HuH-7 (cell line): ENCODE measurements around the gene TMEM161B.
A peak's percentile ranks its signal among the peaks of the same experiment; 100 is the strongest.
"Not testable (repeated sequence)": the region's sequence is repeated elsewhere in the genome, so short reads cannot be mapped to it uniquely, and the experiment has no call there.

Experiments used
- DNase-seq: peaks from one replicate; pipeline ENCODE4 v3.0.0; 2011; ENCODE audit warnings: low spot score

TMEM161B gene

GRCh38 chr5:88268385-88269184, at the start of gene TMEM161B:
Gene TMEM161B (minus strand): TSS chr5:88268845. CDS start chr5:88268723, 122 bp downstream.
- DNase-seq: peak; percentile 74

- DNase-seq: no peak
Measured at GRCh38 chr5:88304356-88304755, 35.7 kb upstream of the TMEM161B start.

- no peak for DNase-seq
Measured at GRCh38 chr5:88298425-88298824, 29.8 kb upstream of the TMEM161B start.

- DNase-seq: no peak
Measured at GRCh38 chr5:88290801-88291200, 22.2 kb upstream of the TMEM161B start.

- no peak for DNase-seq
Measured at GRCh38 chr5:88288528-88289197, 20.0 kb upstream of the TMEM161B start.

GRCh38 chr5:88287846-88288527, 19.3 kb upstream of the TMEM161B start:
- no peak for DNase-seq

- no peak for DNase-seq
Measured at GRCh38 chr5:88287302-88287701, 18.7 kb upstream of the TMEM161B start.

GRCh38 chr5:88283690-88284089, 15.0 kb upstream of the TMEM161B start:
- no peak for DNase-seq

- no peak for DNase-seq
Measured at GRCh38 chr5:88281322-88281721, 12.7 kb upstream of the TMEM161B start.

GRCh38 chr5:88279584-88279983, 10.9 kb upstream of the TMEM161B start:
- DNase-seq: no peak

- DNase-seq: no peak
Measured at GRCh38 chr5:88276378-88276777, 7.7 kb upstream of the TMEM161B start.

- no peak for DNase-seq
Measured at GRCh38 chr5:88275581-88275980, 6.9 kb upstream of the TMEM161B start.

GRCh38 chr5:88269222-88269771, 652 bp upstream of the TMEM161B start:
- DNase-seq: peak; percentile 2

- DNase-seq: not testable (repeated sequence)
Measured at GRCh38 chr5:88264565-88264964, 4.1 kb downstream of the TMEM161B start.

GRCh38 chr5:88263349-88263748, 5.3 kb downstream of the TMEM161B start:
- no peak for DNase-seq

GRCh38 chr5:88262116-88262515, 6.5 kb downstream of the TMEM161B start:
- no peak for DNase-seq

GRCh38 chr5:88258636-88259035, 10.0 kb downstream of the TMEM161B start:
- no peak for DNase-seq

- DNase-seq: no peak
Measured at GRCh38 chr5:88256872-88257271, 11.8 kb downstream of the TMEM161B start.

- DNase-seq: no peak
Measured at GRCh38 chr5:88256037-88256436, 12.6 kb downstream of the TMEM161B start.

GRCh38 chr5:88254320-88254719, 14.3 kb downstream of the TMEM161B start:
- no peak for DNase-seq

GRCh38 chr5:88251048-88251711, 17.5 kb downstream of the TMEM161B start:
- no peak for DNase-seq

GRCh38 chr5:88250010-88250409, 18.6 kb downstream of the TMEM161B start:
- no peak for DNase-seq
